Measurements from ENCODE around the gene RARRES2.

- TF ChIP-seq POLR2A (IDR thresholded peaks at IDR 0.05; ENCODE audit: low read length) (no peak), GATA1 (IDR thresholded peaks at IDR 0.05; ENCODE audit: low read depth, low read length) (no peak)
These were observed 35.8 kb upstream of the RARRES2 start for GRCh38 chr7:150377196-150377595.

Data from erythroblast (primary cell).